ENCODE measurements around the gene GPR83.

GRCh38 chr11:94330789-94331188 is 70.4 kb downstream of the GPR83 start:
- TF ChIP-seq CTCF (IDR thresholded peaks at IDR 0.05; ENCODE audit: low read depth, low read length, poor library complexity, severe bottlenecking) (no peak), EZH2phosphoT487 (IDR thresholded peaks at IDR 0.05; ENCODE audit: borderline replicate concordance, low read length) (no peak)

Data from DOHH2 (cell line).